ENCODE results near the gene RINT1.
"Not testable (repeated sequence)": the region's sequence is repeated elsewhere in the genome, so short reads cannot be mapped to it uniquely, and the experiment has no call there.

Gene RINT1

DNA sequence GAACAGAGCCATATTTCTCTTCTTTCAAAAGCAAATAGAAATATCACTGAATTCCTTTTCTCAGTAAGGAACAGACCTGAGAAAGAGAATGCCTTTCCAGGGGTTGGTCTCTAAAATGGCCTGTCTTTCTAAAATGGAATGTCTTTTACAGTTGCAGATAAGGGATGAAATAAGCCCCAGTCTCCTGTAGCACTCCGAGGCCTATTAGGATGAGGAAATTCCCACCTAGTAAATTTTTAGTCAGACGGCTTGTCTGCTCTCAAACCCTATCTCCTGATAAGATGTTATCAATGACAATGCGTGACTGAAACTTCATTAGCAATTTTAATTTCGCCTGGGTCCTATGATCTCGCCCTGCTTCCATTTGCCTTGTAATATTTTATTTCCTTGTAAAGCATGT is 52.2 kb downstream of the RINT1 start:
- no peaks in the 10 kb centered on the region for H3K27me3 ChIP-seq (replicated peaks; ENCODE audit: control insufficient read depth, insufficient read depth, low read length)
- DNase-seq (ENCODE audit: low read depth): no peak
- H3K4me1 ChIP-seq (ENCODE audit: control insufficient read depth, insufficient read depth, low read length): peaks cover 5% of the 10 kb centered on the region
- H3K9ac ChIP-seq (ENCODE audit: low read length): no peak overlapping the region
- no peaks in the 10 kb centered on the region for H3K36me3 ChIP-seq (ENCODE audit: control insufficient read depth, insufficient read depth, low read length, severe bottlenecking)
- H3K4me3 ChIP-seq (ENCODE audit: low read length): no peak overlapping the region
- H3K9me3 ChIP-seq (ENCODE audit: control insufficient read depth, low read length): no peaks in the 10 kb centered on the region

DNA sequence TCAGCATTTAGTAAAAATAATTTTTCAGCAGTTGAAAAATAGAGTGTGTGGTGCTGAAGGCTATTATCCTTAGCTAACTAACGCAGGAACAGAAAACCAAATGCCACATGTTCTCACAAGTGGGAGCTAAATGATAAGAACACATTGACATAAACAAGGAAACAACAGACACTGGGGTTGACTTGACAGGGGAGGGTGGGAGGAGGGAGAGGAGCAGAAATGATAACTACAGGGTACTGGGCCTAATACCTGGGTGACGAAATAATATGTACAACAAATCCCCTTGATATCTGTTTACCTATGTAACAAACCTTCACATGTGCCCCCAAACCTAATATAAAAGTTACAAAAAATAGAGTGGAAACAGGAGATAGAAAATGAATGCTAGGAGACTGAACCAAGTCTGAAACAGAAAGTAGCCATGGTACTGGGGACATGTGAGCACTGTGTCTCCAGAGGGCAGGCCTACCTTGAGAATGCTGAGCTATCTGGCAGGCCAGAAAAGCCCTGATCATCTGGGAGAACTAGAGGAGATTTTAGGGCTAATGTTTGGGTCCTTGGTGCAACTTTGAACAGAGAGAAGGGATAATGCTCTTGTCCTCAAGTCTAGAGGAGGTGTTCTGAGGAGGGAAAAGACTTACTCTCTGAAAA is 54.0 kb downstream of the RINT1 start:
- peaks cover 7% of the 10 kb centered on the region for H3K4me1 ChIP-seq (ENCODE audit: control insufficient read depth, insufficient read depth, low read length)
- H3K9ac ChIP-seq (ENCODE audit: low read length): no peak overlapping the region
- no peak for DNase-seq (ENCODE audit: low read depth)
- no peak overlapping the region for H3K4me3 ChIP-seq (ENCODE audit: low read length)
- H3K36me3 ChIP-seq (ENCODE audit: control insufficient read depth, insufficient read depth, low read length, severe bottlenecking): no peaks in the 10 kb centered on the region
- H3K27me3 ChIP-seq (replicated peaks; ENCODE audit: control insufficient read depth, insufficient read depth, low read length): no peaks in the 10 kb centered on the region
- no peaks in the 10 kb centered on the region for H3K9me3 ChIP-seq (ENCODE audit: control insufficient read depth, low read length)

DNA sequence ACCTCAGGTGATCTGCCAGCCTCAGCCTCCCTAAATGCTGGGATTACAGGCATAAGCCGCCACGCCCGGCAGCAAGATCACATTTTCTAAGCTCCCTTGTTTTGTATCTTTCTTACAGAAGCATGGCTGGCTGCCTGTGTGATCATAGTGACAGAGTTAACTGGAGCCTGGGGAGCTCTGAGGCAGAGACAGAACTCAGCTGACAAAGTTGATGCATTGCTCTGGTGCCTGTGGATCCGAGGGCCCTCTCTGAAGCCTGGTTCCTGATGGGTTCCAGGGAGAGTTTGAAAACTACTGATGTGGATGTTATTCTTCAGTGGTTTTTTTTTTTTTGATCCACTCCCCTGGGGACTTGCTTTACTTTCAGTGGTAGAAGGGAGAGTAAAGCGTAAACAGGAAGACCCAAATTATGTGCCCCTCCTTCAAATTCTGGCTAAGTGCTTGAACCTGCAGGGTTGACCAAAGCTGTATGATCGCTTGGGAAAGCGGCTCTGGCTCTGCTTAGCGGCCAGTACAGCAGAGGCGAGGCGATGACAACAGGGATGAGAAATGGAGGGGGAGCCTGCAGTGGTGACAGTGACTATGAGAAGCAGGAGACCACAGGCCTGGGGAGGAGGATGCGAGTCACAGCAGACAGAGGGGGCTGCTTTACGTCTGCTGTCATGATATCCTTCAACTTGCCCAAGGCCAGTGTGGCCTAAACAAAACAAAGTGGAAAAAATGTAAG is 56.1 kb downstream of the RINT1 start:
- Histone ChIP-seq H3K27me3 (replicated peaks; ENCODE audit: control insufficient read depth, insufficient read depth, low read length) (no peaks in the 10 kb centered on the region), H3K9me3 (ENCODE audit: control insufficient read depth, low read length) (no peaks in the 10 kb centered on the region), H3K9ac (ENCODE audit: low read length) (no peak overlapping the region), H3K4me3 (ENCODE audit: low read length) (no peak overlapping the region), H3K36me3 (ENCODE audit: control insufficient read depth, insufficient read depth, low read length, severe bottlenecking) (no peaks in the 10 kb centered on the region), H3K4me1 (ENCODE audit: control insufficient read depth, insufficient read depth, low read length) (peaks cover 4% of the 10 kb centered on the region)
- no peak for DNase-seq (ENCODE audit: low read depth)

DNA sequence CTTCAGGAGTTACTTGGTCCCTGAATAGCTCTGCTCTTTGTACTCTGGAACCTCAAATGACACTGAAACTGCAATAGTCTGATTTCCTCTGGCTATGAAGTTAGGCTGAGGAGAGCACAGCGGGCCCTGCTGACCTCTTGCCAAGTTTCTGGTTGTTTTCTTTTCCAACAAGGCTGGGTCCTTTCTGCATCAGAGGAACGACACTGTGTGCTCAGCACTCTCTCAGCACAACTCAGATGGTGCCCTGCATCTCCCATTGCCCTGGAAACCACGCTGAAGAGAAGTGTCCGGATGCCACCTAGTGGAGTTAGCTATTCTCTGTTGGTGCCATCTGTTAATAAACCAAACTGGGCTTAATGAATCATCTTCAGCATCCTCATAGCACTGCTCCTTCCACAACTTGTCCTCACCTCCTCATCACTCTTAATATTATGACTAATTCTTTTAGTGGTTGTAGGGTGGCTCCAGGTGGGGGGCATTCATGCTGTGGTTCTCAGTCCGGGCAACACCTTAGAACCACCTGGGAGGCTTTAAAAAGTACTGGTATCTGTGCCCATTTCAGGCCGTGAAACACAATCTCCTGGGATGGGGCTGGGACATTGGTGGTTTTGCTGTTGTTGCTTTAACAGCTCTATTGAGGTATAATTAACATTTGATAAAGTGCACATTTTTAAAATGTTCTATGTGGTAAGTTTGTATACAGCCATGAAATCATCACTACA is 57.5 kb downstream of the RINT1 start:
- Histone ChIP-seq H3K4me1 (ENCODE audit: control insufficient read depth, insufficient read depth, low read length) (peaks cover 4% of the 10 kb centered on the region), H3K4me3 (ENCODE audit: low read length) (no peak overlapping the region), H3K9me3 (ENCODE audit: control insufficient read depth, low read length) (no peaks in the 10 kb centered on the region), H3K27me3 (replicated peaks; ENCODE audit: control insufficient read depth, insufficient read depth, low read length) (no peaks in the 10 kb centered on the region), H3K9ac (ENCODE audit: low read length) (no peak overlapping the region), H3K36me3 (ENCODE audit: control insufficient read depth, insufficient read depth, low read length, severe bottlenecking) (no peaks in the 10 kb centered on the region)
- peak; percentile 92 for DNase-seq (ENCODE audit: low read depth)

DNA sequence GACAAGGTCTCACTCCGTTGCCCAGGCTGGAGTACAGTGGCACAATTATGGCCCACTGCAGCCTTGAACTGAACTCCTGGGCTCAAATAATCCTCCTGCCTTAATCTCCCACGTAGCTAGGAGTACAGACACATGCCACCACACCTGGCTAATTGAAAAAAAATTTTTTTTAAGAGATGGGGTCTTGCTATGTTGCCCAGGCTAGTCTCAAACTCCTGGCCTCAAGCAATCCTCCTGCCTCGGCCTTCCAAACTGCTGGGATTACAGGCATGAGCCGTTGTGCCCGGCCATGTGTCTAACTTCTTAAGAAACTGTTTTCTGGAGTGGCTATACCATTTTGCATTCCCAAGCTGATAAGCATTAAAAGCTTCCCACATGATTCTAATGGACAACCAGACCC is 58.8 kb downstream of the RINT1 start:
- Histone ChIP-seq H3K9ac (ENCODE audit: low read length) (no peak overlapping the region), H3K9me3 (ENCODE audit: control insufficient read depth, low read length) (no peaks in the 10 kb centered on the region), H3K27me3 (replicated peaks; ENCODE audit: control insufficient read depth, insufficient read depth, low read length) (no peaks in the 10 kb centered on the region), H3K4me1 (ENCODE audit: control insufficient read depth, insufficient read depth, low read length) (peaks cover 4% of the 10 kb centered on the region), H3K4me3 (ENCODE audit: low read length) (no peak overlapping the region), H3K36me3 (ENCODE audit: control insufficient read depth, insufficient read depth, low read length, severe bottlenecking) (no peaks in the 10 kb centered on the region)
- DNase-seq (ENCODE audit: low read depth): no peak

DNA sequence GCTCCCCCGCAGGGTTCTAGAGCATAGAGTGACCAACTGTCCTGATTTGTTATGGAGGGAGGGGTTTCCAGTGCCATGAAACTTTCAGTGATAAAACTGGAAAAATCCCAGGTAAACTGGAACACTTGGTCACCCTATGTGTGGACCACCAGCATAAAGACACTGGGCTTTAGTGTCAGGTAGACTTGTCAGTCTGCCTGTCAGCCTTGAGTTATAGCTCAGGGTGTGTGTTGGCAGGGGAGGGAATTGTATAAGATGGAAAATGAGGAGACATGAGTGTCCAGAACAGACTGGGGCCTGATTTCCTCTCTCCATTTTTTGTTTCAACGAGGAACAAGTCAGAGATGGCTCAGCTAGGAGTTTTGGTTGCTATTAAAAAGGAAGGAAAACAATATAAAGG is 59.5 kb downstream of the RINT1 start:
- H3K9me3 ChIP-seq (ENCODE audit: control insufficient read depth, low read length): no peaks in the 10 kb centered on the region
- no peak for DNase-seq (ENCODE audit: low read depth)
- H3K36me3 ChIP-seq (ENCODE audit: control insufficient read depth, insufficient read depth, low read length, severe bottlenecking): no peaks in the 10 kb centered on the region
- no peaks in the 10 kb centered on the region for H3K27me3 ChIP-seq (replicated peaks; ENCODE audit: control insufficient read depth, insufficient read depth, low read length)
- no peak overlapping the region for H3K9ac ChIP-seq (ENCODE audit: low read length)
- peaks cover 4% of the 10 kb centered on the region for H3K4me1 ChIP-seq (ENCODE audit: control insufficient read depth, insufficient read depth, low read length)
- no peak overlapping the region for H3K4me3 ChIP-seq (ENCODE audit: low read length)

DNA sequence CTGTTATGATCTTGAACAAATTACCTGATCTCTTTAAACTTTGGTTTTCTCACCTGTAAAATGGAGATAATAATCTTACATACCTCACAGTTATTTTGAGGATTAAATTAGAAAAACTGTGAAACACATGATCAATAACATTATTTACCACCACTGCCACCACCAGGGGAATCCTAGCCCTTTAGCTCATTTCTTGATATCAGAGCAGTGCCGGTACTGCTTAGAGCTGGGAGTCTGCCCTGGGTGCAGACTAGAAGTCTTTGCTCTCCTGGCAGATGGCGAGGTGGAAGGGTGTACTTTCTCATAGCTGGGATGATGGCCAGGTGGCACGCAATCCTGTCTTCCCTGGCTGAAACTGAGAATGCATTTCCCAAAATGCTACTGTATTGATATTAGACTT is 62.0 kb downstream of the RINT1 start:
- Histone ChIP-seq H3K27me3 (replicated peaks; ENCODE audit: control insufficient read depth, insufficient read depth, low read length) (peaks cover 4% of the 10 kb centered on the region), H3K9me3 (ENCODE audit: control insufficient read depth, low read length) (no peaks in the 10 kb centered on the region), H3K9ac (ENCODE audit: low read length) (no peak overlapping the region), H3K4me1 (ENCODE audit: control insufficient read depth, insufficient read depth, low read length) (peaks cover 3% of the 10 kb centered on the region), H3K36me3 (ENCODE audit: control insufficient read depth, insufficient read depth, low read length, severe bottlenecking) (no peaks in the 10 kb centered on the region), H3K4me3 (ENCODE audit: low read length) (no peak overlapping the region)
- DNase-seq (ENCODE audit: low read depth): no peak

DNA sequence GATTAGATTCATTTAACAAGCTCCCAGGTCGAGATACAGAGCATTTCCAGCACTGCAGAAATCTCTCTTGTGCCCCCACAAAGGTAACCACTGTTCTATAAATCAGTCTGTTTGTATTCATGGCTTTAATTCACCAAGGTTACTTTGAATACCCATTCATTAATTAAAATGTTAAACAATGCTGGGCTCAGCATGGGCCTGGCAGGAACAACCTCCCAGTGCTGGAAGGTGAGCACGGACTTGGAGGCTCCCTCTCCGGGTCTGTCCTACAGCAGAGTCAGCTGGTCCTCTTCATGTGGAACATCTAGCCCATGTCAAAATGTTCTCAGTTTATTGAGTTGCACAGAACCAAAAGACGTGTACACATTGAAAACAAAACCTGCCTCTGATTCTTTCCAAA is 64.9 kb downstream of the RINT1 start:
- peaks cover 5% of the 10 kb centered on the region for H3K4me1 ChIP-seq (ENCODE audit: control insufficient read depth, insufficient read depth, low read length)
- no peaks in the 10 kb centered on the region for H3K9me3 ChIP-seq (ENCODE audit: control insufficient read depth, low read length)
- H3K9ac ChIP-seq (ENCODE audit: low read length): no peak overlapping the region
- no peak overlapping the region for H3K4me3 ChIP-seq (ENCODE audit: low read length)
- peaks cover 4% of the 10 kb centered on the region for H3K27me3 ChIP-seq (replicated peaks; ENCODE audit: control insufficient read depth, insufficient read depth, low read length)
- no peaks in the 10 kb centered on the region for H3K36me3 ChIP-seq (ENCODE audit: control insufficient read depth, insufficient read depth, low read length, severe bottlenecking)
- DNase-seq (ENCODE audit: low read depth): no peak

DNA sequence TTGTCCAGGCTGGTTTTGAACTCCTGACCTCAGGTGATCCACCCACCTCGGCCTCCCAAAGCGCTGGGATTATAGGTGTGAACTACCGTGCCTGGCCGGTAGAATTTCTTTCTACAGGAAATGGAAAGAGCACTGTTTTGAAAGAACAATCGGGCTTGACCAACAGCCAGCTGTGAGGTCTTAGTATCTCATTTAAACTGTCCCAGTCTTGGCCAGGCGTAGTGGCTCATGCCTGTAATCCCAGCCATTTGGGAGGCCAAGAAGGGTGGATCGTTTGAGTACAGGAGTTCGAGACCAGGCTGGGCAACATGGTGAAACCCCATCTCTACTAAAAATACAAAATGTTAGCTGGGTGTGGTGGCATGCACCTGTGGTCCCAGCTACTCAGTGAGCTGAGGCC is 67.1 kb downstream of the RINT1 start:
- not testable (repeated sequence) for H3K9me3 ChIP-seq (ENCODE audit: control insufficient read depth, low read length); H3K27me3 ChIP-seq (replicated peaks; ENCODE audit: control insufficient read depth, insufficient read depth, low read length); H3K9ac ChIP-seq (ENCODE audit: low read length); DNase-seq (ENCODE audit: low read depth); H3K4me3 ChIP-seq (ENCODE audit: low read length); H3K36me3 ChIP-seq (ENCODE audit: control insufficient read depth, insufficient read depth, low read length, severe bottlenecking)
- peaks cover 17% of the 10 kb centered on the region for H3K4me1 ChIP-seq (ENCODE audit: control insufficient read depth, insufficient read depth, low read length)

DNA sequence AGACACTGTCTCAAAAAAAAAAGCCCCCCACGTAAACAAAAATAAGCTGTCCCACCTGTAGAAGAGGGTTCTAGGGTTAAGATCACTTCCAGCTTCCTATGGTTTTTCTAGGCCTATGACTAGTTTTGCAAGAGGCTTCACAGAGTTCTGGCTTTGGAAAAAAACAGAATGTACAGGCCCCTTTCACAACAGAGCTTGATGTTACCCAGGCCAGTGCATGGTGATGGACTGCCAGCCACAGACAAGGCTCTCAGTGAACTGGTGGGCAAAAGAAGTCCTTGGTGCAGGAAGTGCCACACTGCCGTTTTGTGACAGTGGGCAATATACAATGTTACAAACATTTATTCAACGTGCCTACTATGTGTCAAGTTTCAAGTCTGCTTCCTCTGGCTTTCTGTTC is 67.5 kb downstream of the RINT1 start:
- DNase-seq (ENCODE audit: low read depth): peak; percentile 21
- Histone ChIP-seq H3K9ac (ENCODE audit: low read length) (no peak overlapping the region), H3K9me3 (ENCODE audit: control insufficient read depth, low read length) (no peaks in the 10 kb centered on the region), H3K36me3 (ENCODE audit: control insufficient read depth, insufficient read depth, low read length, severe bottlenecking) (peaks cover 3% of the 10 kb centered on the region), H3K4me1 (ENCODE audit: control insufficient read depth, insufficient read depth, low read length) (peaks cover 17% of the 10 kb centered on the region), H3K27me3 (replicated peaks; ENCODE audit: control insufficient read depth, insufficient read depth, low read length) (peaks cover 4% of the 10 kb centered on the region), H3K4me3 (ENCODE audit: low read length) (no peak overlapping the region)

DNA sequence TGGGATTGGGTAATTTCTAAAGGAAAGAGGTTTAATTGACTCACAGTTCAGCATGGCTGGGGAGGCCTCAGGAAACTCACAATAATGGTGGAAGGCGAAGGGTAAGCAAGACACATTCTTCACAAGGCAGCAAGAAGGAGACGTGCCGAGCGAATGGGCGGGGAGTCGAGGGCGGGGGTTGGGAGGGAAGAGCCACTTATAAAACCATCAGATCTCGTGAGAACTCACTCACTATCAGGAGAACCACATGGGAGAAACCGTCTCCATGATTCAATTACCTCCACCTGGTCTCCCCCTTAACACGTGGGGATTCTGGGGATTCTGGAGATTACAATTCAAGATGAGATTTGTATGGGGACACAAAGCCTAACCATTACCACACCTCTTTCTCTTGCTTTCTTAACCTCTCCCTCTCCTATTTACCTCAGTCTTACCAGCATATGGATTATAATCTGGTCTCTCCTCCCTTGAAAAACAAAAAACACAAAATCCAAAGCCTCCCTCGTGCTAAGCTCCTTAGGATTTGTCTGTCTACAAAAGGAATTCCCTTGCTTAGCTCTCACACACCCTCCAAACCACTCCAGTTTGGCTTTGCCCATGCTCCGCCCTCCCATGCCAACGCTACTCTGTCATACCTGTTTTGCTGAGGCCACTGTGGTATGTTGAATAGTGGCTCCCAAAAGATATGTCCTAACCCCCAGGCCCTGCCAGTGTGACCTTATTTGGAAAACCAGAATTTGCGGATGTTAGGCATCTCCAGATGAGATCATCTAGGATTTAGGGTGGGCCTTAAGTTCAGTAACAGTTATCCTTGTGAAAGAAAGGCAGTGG is 68.9 kb downstream of the RINT1 start:
- Histone ChIP-seq H3K4me3 (ENCODE audit: low read length) (no peak overlapping the region), H3K9ac (ENCODE audit: low read length) (no peak overlapping the region), H3K27me3 (replicated peaks; ENCODE audit: control insufficient read depth, insufficient read depth, low read length) (peaks cover 4% of the 10 kb centered on the region), H3K4me1 (ENCODE audit: control insufficient read depth, insufficient read depth, low read length) (peaks cover 17% of the 10 kb centered on the region), H3K9me3 (ENCODE audit: control insufficient read depth, low read length) (no peaks in the 10 kb centered on the region), H3K36me3 (ENCODE audit: control insufficient read depth, insufficient read depth, low read length, severe bottlenecking) (peaks cover 3% of the 10 kb centered on the region)
- DNase-seq (ENCODE audit: low read depth): no peak
